HepG2 (cell line): ENCODE data around the gene MGARP. TPM values are rescaled to one million over a fixed set of nuclear protein-coding genes. Genes with fewer than 3 reads are reported as not detected.

ENCODE experiments used
- ATAC-seq: fragments of 200-7000 bp; cut with Tn5 transposase; 3 replicates; pipeline ENCODE4 v1.9.1; 2020; ENCODE audit warnings: mild to moderate bottlenecking, moderate library complexity
- BruUV-seq: library from RNA; stranded (reverse); fragments of 400-500 nt; replicated peaks from 2 replicates; lab custom pipeline; 2021; lab: Mats Ljungman, UMichigan
- CTCF ChIA-PET: fragments of 300-600 bp; formaldehyde crosslinking; extraction: SDS; loops from one replicate; lab custom pipeline; 2021; ENCODE audit warnings: low total read pairs, inconsistent platforms, low intra/inter-chr PET ratio; lab: Yijun Ruan, JAX
- POLR2A ChIA-PET: fragments of 350-600 bp; sonication (Branson Sonifier 250); formaldehyde crosslinking; loops from one replicate; lab custom pipeline; 2020; ENCODE audit warnings: antibody characterized with exemption, inconsistent platforms; lab: Yijun Ruan, JAX
- DNase-seq: peaks from one replicate; pipeline ENCODE4 v3.0.0-alpha.2; 2015; ENCODE audit warnings: low spot score
- FAIRE-seq: peaks from 3 replicates; lab custom pipeline; 2011; peaks lifted over from hg19 to GRCh38; lab: Jason Lieb, UNC
- H2AFZ ChIP-seq: one replicate; pipeline ENCODE4 v1.6.1; 2011; ENCODE audit warnings: low read length, inconsistent platforms
- H3K27ac ChIP-seq: fragments of 300-600 bp; 3 replicates; pipeline ENCODE4 v1.8.0; 2011; ENCODE audit warnings: mixed run types, mild to moderate bottlenecking, mixed read lengths, low read length, inconsistent platforms; ENCODE audit not compliant: insufficient read depth; ENCODE audit errors: extremely low read length
- H3K27me3 ChIP-seq, 2 experiments: fragments of 200-600 bp in 1 of 2; 2 replicates in 1 of 2; 3 replicates in 1 of 2; pipeline versions ENCODE4 v1.6.0 to v1.8.0; 2011; ENCODE audit warnings: low read length in 2 of 2, mild to moderate bottlenecking in 2 of 2, moderate library complexity in 2 of 2, inconsistent platforms in 1 of 2; ENCODE audit not compliant: insufficient read depth in 2 of 2, control insufficient read depth in 1 of 2
- H3K36me3 ChIP-seq, 2 experiments: fragments of 200-600 bp in 1 of 2; replicated peaks in 1 of 2; 2 replicates in 1 of 2; 3 replicates in 1 of 2; pipeline versions ENCODE4 v1.5.1 to v1.8.0; 2011; ENCODE audit warnings: low read length in 2 of 2, inconsistent platforms in 1 of 2; ENCODE audit not compliant: insufficient read depth in 2 of 2, control insufficient read depth in 1 of 2
- H3K4me1 ChIP-seq: 2 replicates; pipeline ENCODE4 v1.5.1; 2012; ENCODE audit warnings: low read length, inconsistent platforms; ENCODE audit not compliant: insufficient read depth
- H3K4me2 ChIP-seq: 2 replicates; pipeline ENCODE4 v1.6.0; 2011; ENCODE audit warnings: low read depth, low read length, inconsistent platforms
- H3K4me3 ChIP-seq, 3 experiments: fragments of 200-600 bp in 1 of 3; sonication (generic), shearing (Covaris generic) in 1 of 3; replicated peaks in 1 of 3; 2 replicates each; pipeline ENCODE4 v1.5.1; 2011 to 2016; ENCODE audit warnings: low read length in 3 of 3, inconsistent platforms in 2 of 3, low read depth in 2 of 3, mild to moderate bottlenecking in 2 of 3, control low read depth in 1 of 3, mixed read lengths in 1 of 3; ENCODE audit not compliant: insufficient read depth in 1 of 3
- H3K79me2 ChIP-seq: one replicate; pipeline ENCODE4 v1.6.1; 2011; ENCODE audit warnings: low read length, inconsistent platforms; ENCODE audit not compliant: insufficient read depth
- H3K9ac ChIP-seq: 2 replicates; pipeline ENCODE4 v1.6.0; 2011; ENCODE audit warnings: mild to moderate bottlenecking, low read depth, low read length, inconsistent platforms; ENCODE audit not compliant: insufficient read depth
- H3K9me3 ChIP-seq: 2 replicates; pipeline ENCODE4 v1.5.1; 2012; ENCODE audit warnings: mild to moderate bottlenecking, low read length
- H4K20me1 ChIP-seq: 2 replicates; pipeline ENCODE4 v1.6.0; 2011; ENCODE audit warnings: inconsistent platforms, mild to moderate bottlenecking, low read length, moderate library complexity; ENCODE audit not compliant: insufficient read depth
- AHDC1 ChIP-seq: sonication (generic); formaldehyde crosslinking; IDR thresholded peaks from 2 replicates; pipeline ENCODE4 v1.5.1; 2020; ENCODE audit warnings: mild to moderate bottlenecking, missing genetic modification reagents, borderline replicate concordance
- ATF1 ChIP-seq: IDR thresholded peaks from 2 replicates; pipeline ENCODE4 v1.6.1; 2016; ENCODE audit warnings: mild to moderate bottlenecking, control low read depth
- BRF2 ChIP-seq: sonication (generic); formaldehyde crosslinking; IDR thresholded peaks from 2 replicates; pipeline ENCODE4 v1.8.1; 2022; ENCODE audit warnings: mild to moderate bottlenecking, missing genetic modification reagents
- CEBPG ChIP-seq: IDR thresholded peaks from 2 replicates; pipeline ENCODE4 v1.6.1; 2016
- HDAC2 ChIP-seq: sonication (generic); formaldehyde crosslinking; IDR thresholded peaks from 2 replicates; pipeline ENCODE4 v1.4.0; 2020; ENCODE audit warnings: missing genetic modification reagents
- HNF4A ChIP-seq: sonication (generic); formaldehyde crosslinking; IDR thresholded peaks from 2 replicates; pipeline ENCODE4 v1.4.0; 2020; ENCODE audit warnings: missing genetic modification reagents
- HOXA3 ChIP-seq: sonication (generic); formaldehyde crosslinking; IDR thresholded peaks from 2 replicates; pipeline ENCODE4 v1.5.0; 2020; ENCODE audit warnings: missing genetic modification reagents
- MED1 ChIP-seq: sonication (generic); formaldehyde crosslinking; IDR thresholded peaks from 2 replicates; pipeline ENCODE4 v1.4.0; 2020; ENCODE audit warnings: missing genetic modification reagents
- PHF8 ChIP-seq: sonication (generic); formaldehyde crosslinking; IDR thresholded peaks from 2 replicates; pipeline ENCODE4 v1.5.0; 2020; ENCODE audit warnings: missing genetic modification reagents
- RFX1 ChIP-seq: fragments of 450-650 bp; IDR thresholded peaks from 2 replicates; pipeline ENCODE4 v1.6.1; 2017
- SMC3 ChIP-seq: IDR thresholded peaks from 2 replicates; pipeline ENCODE4 v1.6.1; 2011; ENCODE audit warnings: low read length, improper control_type of control experiment
- SRY ChIP-seq: sonication (generic); formaldehyde crosslinking; IDR thresholded peaks from 2 replicates; pipeline ENCODE4 v1.8.0; 2022; ENCODE audit warnings: mild to moderate bottlenecking, missing genetic modification reagents
- STAT6 ChIP-seq: sonication (generic); formaldehyde crosslinking; IDR thresholded peaks from 2 replicates; pipeline ENCODE4 v1.4.0; 2020; ENCODE audit warnings: missing genetic modification reagents, mild to moderate bottlenecking, borderline replicate concordance
- TEAD3 ChIP-seq: optimal IDR thresholded peaks from 2 replicates; pipeline ENCODE3; 2016; ENCODE audit warnings: borderline replicate concordance
- ZNF644 ChIP-seq: IDR thresholded peaks from 2 replicates; pipeline ENCODE4 v1.6.1; 2016; ENCODE audit warnings: low read depth
- ZNF737 ChIP-seq: sonication (generic); formaldehyde crosslinking; IDR thresholded peaks from 2 replicates; pipeline ENCODE4 v1.5.0; 2020; ENCODE audit warnings: missing genetic modification reagents, mild to moderate bottlenecking, borderline replicate concordance
- ZNF768 ChIP-seq: sonication (generic); formaldehyde crosslinking; IDR thresholded peaks from 2 replicates; pipeline ENCODE4 v1.4.0; 2020; ENCODE audit warnings: missing genetic modification reagents
- WGBS: methylation state at CpG from one replicate; pipeline ENCODE4 v1.1.6; 2017; ENCODE audit warnings: low lambda C conversion rate; 5-methylcytosine and 5-hydroxymethylcytosine counted together
- in situ Hi-C: cut with HindIII; loops from 2 replicates; pipeline ENCODE4 v1.10.0; 2017; ENCODE audit warnings: low pct_unique_long_range_greater_than_20kb; ENCODE audit not compliant: extremely low pct_ligation_motif_present
- intact Hi-C: fragments of 100-400 bp; cut with micrococcal nuclease; formaldehyde crosslinking; loops from one replicate; pipeline ENCODE4 v1.10.0; 2022; ENCODE audit not compliant: unreplicated experiment
- polyA plus RNA-seq, 8 experiments: library from polyadenylated mRNA; depleted of rRNA in 3 of 8; stranded (reverse) in 7 of 8; unstranded in 1 of 8; fragments of >200 nt; fragmentation: Illumina TruSeq in 4 of 8; extraction: Trizol in 4 of 8; gene quantifications; 2 replicates each; pipeline versions ENCODE4 v1.2.1 to v1.2.3, GENCODE V29; 2011 to 2016; ENCODE audit warnings: low read depth in 4 of 8, missing spikeins in 1 of 8, mixed read lengths in 1 of 8; ENCODE audit not compliant: insufficient read depth in 1 of 8
- total RNA-seq, 5 experiments: library from RNA; depleted of rRNA; stranded (reverse); fragments of >200 nt; fragmentation: Illumina TruSeq; extraction: Trizol; gene quantifications; 2 replicates each; pipeline ENCODE4 v1.2.3, GENCODE V29; 2016; ENCODE audit warnings: low read depth in 1 of 5

MGARP gene
- total and polyA plus RNA-seq, 2 of the 13 experiments (the other 11 are each of a cell fraction or from before 2014, with no cell fraction given) = 0.11 to 0.13 TPM

- peak overlapping the region; percentile 48 for H3K27ac ChIP-seq
- ATAC-seq (peak; percentile 98), FAIRE-seq (peak; percentile 80), DNase-seq (peak; percentile 72)
- H3K4me3 ChIP-seq = peak overlapping the region; percentile 14 to 39 (median 34); a peak in 3 of 6 replicates
- H3K79me2 ChIP-seq = no peaks in the 10 kb centered on the region
- no peaks in the 10 kb centered on the region for H4K20me1 ChIP-seq
- no peaks in the 10 kb centered on the region for H3K36me3 ChIP-seq
- intact Hi-C loops (no loop called here), in situ Hi-C loops (no loop called here)
- no peaks in the 10 kb centered on the region for H3K9me3 ChIP-seq
- H2AFZ ChIP-seq = no peak overlapping the region
- BruUV-seq = no TSS peak
- no peak overlapping the region for H3K9ac ChIP-seq
- CTCF ChIA-PET = no interaction called here
- 27% methylated on average over 10 of the region's 11 CpGs for WGBS
- POLR2A ChIA-PET = interaction anchor here (0.8 to 1.3 kb wide), 3 partner anchors 9 to 59 kb away, joined by 3 to 4 read pairs (median 4); no protein-coding TSS in a partner anchor
- H3K4me2 ChIP-seq = peak overlapping the region; percentile 54
- peaks cover 65% of the 10 kb centered on the region for H3K4me1 ChIP-seq
- H3K27me3 ChIP-seq = no peaks in the 10 kb centered on the region; a peak in 1 of 5 replicates
- TF ChIP-seq TEAD3 (CRISPR knock-in tag) = peak; percentile 31
- TF ChIP-seq AHDC1 (CRISPR knock-in tag) = peak; percentile 24; the same call in 1 of the 2 replicates
- no peak for TF ChIP-seq SRY
- no peak for TF ChIP-seq ZNF768 (CRISPR knock-in tag)
- peak; percentile 27; the same call in 1 of the 2 replicates for TF ChIP-seq CEBPG (CRISPR knock-in tag)
- TF ChIP-seq BRF2 = no peak
- TF ChIP-seq ATF1 (CRISPR knock-in tag) = no peak
- TF ChIP-seq HDAC2 (CRISPR knock-in tag) = 0 out of 2 replicates have a peak, but pooled peaks have one; percentile 13
- TF ChIP-seq HNF4A (CRISPR knock-in tag) = peak; percentile 47
- no peak for TF ChIP-seq PHF8
- no peak for TF ChIP-seq STAT6 (CRISPR knock-in tag)
- TF ChIP-seq MED1 (CRISPR knock-in tag) = peak; percentile 9; the same call in 1 of the 2 replicates
- TF ChIP-seq RFX1 = peak; percentile 11; the same call in 1 of the 2 replicates
- TF ChIP-seq HOXA3 (CRISPR knock-in tag) = peak; percentile 10; the same call in 1 of the 2 replicates
- TF ChIP-seq ZNF737 (CRISPR knock-in tag) = no peak
- TF ChIP-seq ZNF644 (CRISPR knock-in tag) = peak; percentile 69
- no peak for TF ChIP-seq SMC3
These were observed 38.8 kb downstream of the MGARP start for GRCh38 chr4:139241086-139241783.
